RCC 7860 (cell line): ENCODE results near the gene ABO.
"Not testable (repeated sequence)": the region's sequence is repeated elsewhere in the genome, so short reads cannot be mapped to it uniquely, and the experiment has no call there.

Experiments used
- DNase-seq: peaks from one replicate; pipeline ENCODE4 v3.0.0-alpha.2; 2015; ENCODE audit warnings: low spot score
- FAIRE-seq: peaks from 2 replicates; lab custom pipeline; 2012; peaks lifted over from hg19 to GRCh38; lab: Jason Lieb, UNC

Gene ABO

DNA sequence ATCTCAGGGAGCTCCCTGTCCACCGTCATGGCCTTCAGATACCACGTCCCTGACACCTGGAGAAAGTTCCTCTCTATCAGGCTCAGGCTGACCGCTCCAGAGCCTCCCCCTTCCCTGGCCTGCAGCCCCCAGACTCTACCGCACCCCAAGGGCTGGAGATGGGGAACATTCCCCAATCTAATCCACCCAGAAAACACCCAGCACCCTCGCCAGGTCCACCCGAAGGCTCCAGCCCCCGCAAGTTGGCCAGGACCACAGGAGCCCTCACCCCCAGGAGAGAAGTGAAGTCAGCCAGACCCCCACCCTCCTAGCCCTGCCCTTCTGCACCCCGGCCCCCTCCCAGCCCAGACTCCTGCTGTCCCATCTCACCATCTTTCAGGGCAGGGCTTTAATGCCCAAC is 47.0 kb downstream of the ABO start:
- FAIRE-seq, DNase-seq: not testable (repeated sequence)

DNA sequence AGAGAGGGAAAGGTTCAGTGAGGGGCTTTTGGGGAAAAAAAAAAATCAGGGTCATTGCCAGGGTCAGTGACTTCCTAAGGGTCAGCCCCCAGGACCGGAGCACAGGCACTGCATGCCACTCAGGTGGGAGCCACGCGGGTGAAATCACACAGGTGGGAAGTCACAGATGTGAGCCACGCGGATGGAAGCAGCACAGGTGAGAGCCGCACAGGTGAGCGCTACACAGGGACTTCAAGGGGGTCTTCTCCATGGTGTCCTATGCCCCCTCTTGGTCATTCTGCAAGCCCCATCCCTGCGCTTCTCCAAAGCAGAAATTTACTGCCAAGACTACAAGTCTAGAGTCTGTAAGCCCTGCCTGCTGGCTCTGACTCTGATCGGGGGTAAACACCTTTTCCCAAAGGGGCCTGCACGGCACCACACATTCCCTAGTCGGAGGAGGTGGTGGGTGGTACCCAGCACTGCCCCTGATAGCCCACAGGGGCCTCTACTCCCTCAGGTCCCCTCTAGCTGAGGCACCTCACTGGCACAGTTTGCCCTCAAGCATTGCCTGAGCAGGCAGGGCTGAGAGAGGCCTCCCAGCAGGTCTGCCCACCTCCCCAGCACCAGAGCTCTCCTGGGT is 47.6 kb downstream of the ABO start:
- DNase-seq, result no peak
- FAIRE-seq, result no peak

- FAIRE-seq (no peak), DNase-seq (no peak)
Measured at GRCh38 chr9:133226219-133227171, 48.5 kb downstream of the ABO start.

DNA sequence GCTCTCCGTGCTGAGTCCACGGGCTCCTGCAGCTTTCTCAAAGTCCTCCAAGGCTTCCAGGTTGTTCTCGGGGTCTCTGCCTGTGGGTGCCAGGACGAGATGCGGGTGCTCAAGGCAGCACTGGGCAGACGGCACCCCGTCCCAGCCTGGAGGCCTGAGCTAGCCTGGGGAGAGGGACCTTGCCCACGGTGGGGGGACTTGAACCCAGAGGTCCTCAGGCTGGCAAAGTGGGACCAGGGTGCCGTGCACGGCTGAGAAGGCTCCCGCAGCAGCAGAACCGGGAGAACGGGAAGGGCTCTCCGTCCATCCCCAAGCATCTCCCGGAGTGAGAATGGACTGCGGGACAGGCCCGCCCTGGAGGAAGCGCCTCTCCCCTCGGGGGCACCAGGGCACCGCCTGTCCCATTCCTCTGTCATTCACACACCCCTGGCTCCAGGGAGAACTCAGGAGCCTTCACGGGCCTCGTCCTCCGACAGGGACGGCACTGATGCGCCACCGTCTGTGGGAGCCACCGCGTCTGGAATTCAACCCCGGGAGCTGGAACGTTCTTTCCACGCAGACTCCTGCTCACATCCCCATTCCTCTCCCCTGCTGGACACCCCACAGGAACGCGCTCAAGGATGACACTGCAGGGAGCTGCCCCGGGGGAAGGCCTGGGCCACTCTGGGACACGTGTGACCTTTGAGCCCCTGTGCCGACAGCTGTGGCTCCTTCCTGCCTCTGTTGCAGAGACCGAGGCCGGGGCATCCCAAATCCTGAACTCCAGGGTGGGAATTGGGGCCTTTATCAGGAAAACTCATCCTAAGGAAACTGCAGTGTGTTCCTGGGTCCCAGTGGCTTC is 49.6 kb downstream of the ABO start:
- no peak for FAIRE-seq

GRCh38 chr9:133224762-133225161 is 50.2 kb downstream of the ABO start:
- FAIRE-seq (no peak), DNase-seq (no peak)

More for the DNA sequence above, 49.6 kb downstream of the ABO start:
- DNase-seq, result no peak

DNA sequence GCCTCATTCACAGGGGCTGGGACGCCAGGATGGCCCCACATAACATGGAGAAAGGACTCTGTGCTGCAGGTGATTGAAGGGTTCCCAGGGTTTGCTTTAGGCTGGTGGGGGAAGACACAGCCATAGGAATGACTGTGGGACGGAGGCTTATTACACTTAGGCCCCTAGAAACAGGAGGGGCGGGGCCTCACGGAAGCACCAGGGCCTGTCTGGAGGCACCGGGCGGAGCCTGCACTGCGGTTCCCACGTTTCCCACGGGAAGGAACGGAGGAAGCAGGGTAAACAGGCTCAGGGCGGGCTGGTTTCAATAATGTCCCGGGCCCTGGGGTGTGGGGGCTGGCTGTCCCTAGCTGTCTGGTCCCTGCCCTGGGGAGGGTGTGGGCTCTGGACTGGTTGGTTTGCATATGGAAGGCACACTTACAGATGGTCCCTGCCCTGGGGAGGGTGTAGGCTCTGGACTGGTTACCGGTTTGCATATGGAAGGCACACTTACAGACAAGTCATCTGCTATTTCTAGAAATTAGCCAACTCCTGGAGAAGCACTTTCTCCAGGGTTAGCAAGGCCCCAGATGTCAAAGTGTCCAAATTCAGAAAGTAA is 51.7 kb downstream of the ABO start:
- DNase-seq, FAIRE-seq: not testable (repeated sequence)

DNA sequence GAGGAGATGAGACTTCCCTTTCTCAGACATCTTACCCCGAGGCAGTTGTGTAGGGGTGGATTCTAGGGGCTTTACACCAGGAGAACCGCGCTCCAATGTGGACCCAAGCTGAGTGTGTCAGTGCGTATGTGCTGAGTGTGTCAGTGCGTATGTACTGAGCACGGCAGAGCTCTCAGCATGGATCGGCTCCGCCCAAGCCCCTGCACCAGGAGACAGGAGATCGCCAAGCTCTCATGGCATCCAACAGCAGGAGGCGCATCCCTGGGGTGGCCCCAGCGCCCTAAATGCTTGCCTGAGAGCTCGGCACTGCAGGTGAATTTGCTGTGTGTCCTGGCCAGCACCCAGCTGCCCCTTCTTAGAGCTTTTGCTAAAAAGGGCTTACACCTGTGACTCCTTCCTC is 53.0 kb downstream of the ABO start:
- not testable (repeated sequence) for DNase-seq, FAIRE-seq

DNA sequence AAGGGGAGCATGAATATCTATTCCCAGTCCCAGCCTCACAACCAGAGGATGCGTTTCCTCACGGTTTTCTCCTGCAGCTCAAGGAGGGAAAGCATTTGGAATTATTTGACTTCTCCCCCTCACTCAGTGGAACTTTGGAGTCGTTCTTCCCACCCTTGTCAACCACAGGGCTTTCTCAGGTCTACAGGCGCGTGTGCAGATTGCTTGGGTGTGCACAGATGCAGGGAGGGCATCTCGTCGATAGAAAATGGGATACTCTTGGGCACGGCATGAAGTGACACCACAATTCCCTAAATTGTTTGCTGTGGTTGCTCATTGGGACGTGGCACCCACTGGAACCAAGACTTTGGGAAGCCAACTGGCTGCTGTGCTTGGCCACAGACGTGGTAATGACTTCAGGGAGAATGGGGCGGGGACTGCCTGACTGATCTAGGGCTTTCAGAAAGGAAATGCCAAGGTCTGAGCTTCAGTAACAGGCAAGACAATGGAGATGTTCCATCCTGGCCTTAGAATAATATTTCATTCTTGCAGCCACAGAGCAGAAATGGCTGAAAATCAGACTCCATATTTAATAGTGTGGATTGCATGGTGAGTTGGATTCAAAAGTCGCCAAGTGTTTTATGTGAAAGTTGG is 53.7 kb downstream of the ABO start:
- FAIRE-seq, result no peak
- no peak for DNase-seq

GRCh38 chr9:133218049-133218975 is 56.7 kb downstream of the ABO start:
- FAIRE-seq, DNase-seq: not testable (repeated sequence)

DNA sequence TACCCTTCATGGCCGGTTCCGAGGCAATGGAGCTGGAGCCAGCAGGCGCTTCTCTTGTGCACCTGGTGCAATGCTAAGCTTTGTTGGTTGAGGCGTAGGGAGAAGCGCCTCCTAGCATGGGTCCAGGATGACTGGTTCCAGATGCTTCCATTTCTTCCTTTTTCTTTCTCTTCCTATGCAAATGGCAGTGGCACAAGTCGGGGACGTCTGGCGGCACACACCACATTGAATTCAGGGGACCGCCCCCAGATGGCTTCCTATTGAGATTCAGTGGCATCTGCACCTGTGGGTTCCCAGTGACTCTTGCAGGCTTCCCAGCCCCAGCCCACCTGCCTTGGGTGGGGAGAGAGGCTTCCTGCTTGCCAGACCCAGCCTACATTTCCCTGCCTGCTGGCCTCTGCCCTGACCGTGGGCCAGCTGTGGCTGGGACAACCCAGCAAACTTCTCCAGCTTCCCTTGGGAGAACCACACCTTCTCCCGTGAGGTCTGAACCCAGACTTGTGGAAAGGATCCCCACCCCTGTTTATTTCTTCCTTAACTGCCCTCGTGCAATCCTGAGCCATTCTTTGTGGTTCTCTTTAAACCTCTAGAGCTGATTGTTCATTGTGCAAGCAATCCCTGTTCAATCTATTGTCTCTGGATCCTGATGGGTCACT is 57.5 kb downstream of the ABO start:
- not testable (repeated sequence) for FAIRE-seq

GRCh38 chr9:133214276-133214675 is 60.7 kb downstream of the ABO start:
- DNase-seq, result peak; percentile 65
- FAIRE-seq, result peak; percentile 94

More for the DNA sequence above, 57.5 kb downstream of the ABO start:
- not testable (repeated sequence) for DNase-seq

DNA sequence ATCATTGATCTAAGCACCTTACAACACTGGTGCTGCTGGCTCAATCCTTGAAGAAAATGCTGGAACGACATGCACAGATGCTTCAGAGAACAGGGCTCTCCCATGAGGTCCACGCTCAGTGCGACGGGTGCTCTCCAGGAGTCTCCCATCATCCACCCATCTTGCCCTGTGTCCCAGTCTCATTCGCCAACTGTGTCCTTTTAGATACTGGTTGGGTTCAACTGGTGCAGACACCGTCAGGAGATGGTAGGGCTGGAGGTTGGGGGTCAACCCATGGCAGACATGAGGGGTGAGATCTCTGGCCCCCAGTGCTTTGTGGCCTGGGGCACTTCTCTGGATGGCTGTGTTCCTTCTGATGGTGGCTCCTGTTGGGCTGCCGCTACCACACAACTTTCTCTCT is 64.4 kb downstream of the ABO start:
- no peak for FAIRE-seq

DNA sequence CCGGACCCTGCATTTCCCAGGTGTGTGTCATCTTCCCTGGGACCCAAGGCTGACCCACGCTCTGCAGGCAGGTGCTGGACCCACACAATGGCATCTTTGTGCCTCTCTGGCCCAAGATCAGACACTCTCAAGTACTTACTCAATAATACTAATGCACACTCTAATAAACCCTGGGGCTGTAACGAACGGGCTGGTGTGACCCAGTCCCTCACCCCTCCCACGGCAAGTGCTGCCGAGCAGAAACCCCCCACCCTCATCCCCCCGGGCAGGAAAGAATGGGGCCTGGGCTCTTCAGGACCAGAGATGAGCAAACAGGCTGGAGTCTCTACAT is 64.8 kb downstream of the ABO start:
- no peak for FAIRE-seq

More for the DNA sequence above, 64.4 kb downstream of the ABO start:
- no peak for DNase-seq

DNA sequence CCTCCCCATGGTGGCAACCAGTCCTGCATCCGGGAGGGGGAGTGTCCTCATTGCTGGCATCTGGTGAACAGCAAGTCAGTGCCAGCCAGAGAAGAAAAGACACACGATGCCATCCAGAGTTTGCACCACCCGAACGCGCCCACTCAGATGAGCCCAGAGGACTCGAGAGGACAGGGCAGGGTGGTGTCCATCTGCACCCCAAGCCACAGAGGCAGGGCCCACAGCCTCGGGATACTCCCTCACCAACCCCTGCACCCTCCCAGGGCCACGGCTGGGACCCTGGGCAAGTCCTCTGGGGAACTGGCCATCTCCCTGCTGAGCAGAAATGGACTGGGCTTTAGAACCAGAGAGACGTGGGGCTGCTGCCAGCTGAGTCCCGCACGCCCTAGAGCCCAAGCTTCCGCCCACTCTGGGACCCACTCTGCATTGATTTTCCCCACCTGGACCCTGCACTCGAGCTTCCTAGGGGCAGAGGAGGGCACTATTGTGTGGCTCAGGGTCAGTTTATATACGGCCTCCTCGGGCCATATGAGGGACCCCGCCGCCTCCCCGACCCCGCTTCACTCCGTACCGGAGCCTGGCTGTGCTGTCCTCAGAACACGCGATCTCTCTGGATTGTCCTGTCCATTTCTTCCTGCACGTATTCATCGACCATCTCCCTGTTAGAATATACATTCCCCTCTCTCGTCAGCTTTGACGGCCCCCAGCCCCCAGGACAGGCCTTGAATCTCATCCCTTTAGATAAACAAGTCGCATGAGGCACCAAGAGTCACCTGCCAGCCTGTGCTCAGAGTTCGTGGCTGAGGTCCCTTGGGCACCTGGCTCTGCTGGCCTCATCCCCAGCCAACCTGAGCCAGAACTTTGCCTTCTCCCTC is 65.4 kb downstream of the ABO start:
- not testable (repeated sequence) for FAIRE-seq, DNase-seq

More for the DNA sequence above, 64.8 kb downstream of the ABO start:
- no peak for DNase-seq

GRCh38 chr9:133208880-133209300 is 66.1 kb downstream of the ABO start, which contains the start of gene OBP2B:
Gene OBP2B, minus strand, starts transcription at chr9:133209250. Its CDS starts 51 bp downstream, at chr9:133209199.
- not testable (repeated sequence) for FAIRE-seq, DNase-seq

GRCh38 chr9:133208171-133208879 is 66.7 kb downstream of the ABO start:
- not testable (repeated sequence) for FAIRE-seq, DNase-seq
